Spleen (tissue), 7 donors: Measurements from ENCODE around the gene FAM50A.

Experiments used
- CTCF ChIP-seq, 11 experiments: fragments of 200-600 bp in 7 of 11; fragments of 450-650 bp in 4 of 11; sonication (generic) in 4 of 11; IDR thresholded peaks in 8 of 11; conservative IDR thresholded peaks in 3 of 11; 1 replicate in 7 of 11; 2 replicates in 4 of 11; pipeline versions ENCODE4 v1.4.0 to v1.8.0; 2016 to 2021; ENCODE audit warnings: antibody characterized with exemption in 11 of 11, inconsistent platforms in 4 of 11, mild to moderate bottlenecking in 1 of 11
- POLR2AphosphoS5 ChIP-seq, 3 donors: sonication (generic); formaldehyde crosslinking; IDR thresholded peaks; one replicate each; pipeline ENCODE4 v1.5.1; 2017; ENCODE audit warnings: antibody characterized with exemption in 3 of 3
- donor health status: DM: no; HTN: no; CAD: no; lungs with moderate emphysema.
- donor health status: DM: no; HTN: no; CAD: no.
- donor health status: DM: no; HTN: no; CAD: no.

- TF ChIP-seq POLR2AphosphoS5 (IDR thresholded peaks at IDR 0.05) (peak; percentile 2 to 30 (median 3)), CTCF (IDR thresholded peaks at IDR 0.05 in 8 of 11, conservative IDR thresholded peaks at IDR 0.05 in 3 of 11) (no peak)
Measured at GRCh38 chrX:154396973-154397887, 46.7 kb upstream of the FAM50A start.
